Inferior parietal cortex (tissue), 1 donor: ENCODE data around the gene BLTP3A.

Experiments used
- DNase-seq: peaks from one replicate; pipeline ENCODE4 v3.0.0-alpha.2; 2016; ENCODE audit errors: extremely low spot score

Gene BLTP3A

GRCh38 chr6:34829137-34829536 is 37.3 kb downstream of the BLTP3A start:
- no peak for DNase-seq

- no peak for DNase-seq
Measured at GRCh38 chr6:34832942-34833341, 41.1 kb downstream of the BLTP3A start.

- DNase-seq, result no peak
Measured at GRCh38 chr6:34834789-34835518, 43.1 kb downstream of the BLTP3A start.

- DNase-seq, result no peak
Measured at GRCh38 chr6:34836008-34836407, 44.1 kb downstream of the BLTP3A start.

GRCh38 chr6:34836451-34836850 is 44.6 kb downstream of the BLTP3A start:
- no peak for DNase-seq

GRCh38 chr6:34837528-34837927 is 45.6 kb downstream of the BLTP3A start:
- no peak for DNase-seq

- no peak for DNase-seq
Measured at GRCh38 chr6:34839666-34840352, 47.9 kb downstream of the BLTP3A start.
